SK-N-MC (cell line): ENCODE data around the gene CTRL.

Experiments used
- DNase-seq: peaks from one replicate; pipeline ENCODE4 v3.0.0-alpha.2; 2011; ENCODE audit warnings: low read depth, low spot score
- H3K27ac ChIP-seq: fragments of 200-600 bp; sonication (generic); 2 replicates; pipeline ENCODE4 v1.5.1; 2016; ENCODE audit warnings: mixed run types
- H3K36me3 ChIP-seq: fragments of 200-600 bp; sonication (generic); 2 replicates; pipeline ENCODE4 v1.6.1; 2017; ENCODE audit warnings: antibody characterized with exemption, low read length, mixed read lengths; ENCODE audit not compliant: insufficient read depth
- H3K4me3 ChIP-seq: fragments of 200-600 bp; sonication (generic); 2 replicates; pipeline ENCODE4 v1.5.1; 2016
- H3K9ac ChIP-seq: fragments of 200-600 bp; sonication (generic); 2 replicates; pipeline ENCODE4 v1.8.0; 2017; ENCODE audit warnings: mixed run types, mixed read lengths; ENCODE audit not compliant: insufficient read length
- H3K9me3 ChIP-seq: fragments of 200-600 bp; sonication (generic); 2 replicates; pipeline ENCODE4 v1.6.1; 2017; ENCODE audit warnings: low read depth, mild to moderate bottlenecking, antibody characterized with exemption, low read length, moderate library complexity, mixed read lengths
- EZH2 ChIP-seq: fragments of 200-600 bp; sonication (generic); IDR thresholded peaks from one replicate; pipeline ENCODE4 v1.6.1; 2017; ENCODE audit warnings: antibody characterized with exemption
- FOXP2 ChIP-seq: optimal IDR thresholded peaks from 2 replicates; pipeline ENCODE3; 2011; ENCODE audit warnings: mild to moderate bottlenecking, moderate library complexity; ENCODE audit not compliant: insufficient read depth; ENCODE audit errors: extremely low read length, control extremely low read depth
- POLR2AphosphoS5 ChIP-seq: IDR thresholded peaks from 2 replicates; pipeline ENCODE4 v1.6.1; 2012; ENCODE audit warnings: mild to moderate bottlenecking, low read depth, low read length, borderline replicate concordance

CTRL gene

GRCh38 chr16:67910158-67910557, 21.5 kb downstream of the CTRL start:
- TF ChIP-seq FOXP2 (no peak), POLR2AphosphoS5 (no peak), EZH2 (no peak)
- Histone ChIP-seq H3K36me3 (no peaks in the 10 kb centered on the region), H3K27ac (no peak overlapping the region), H3K9me3 (no peaks in the 10 kb centered on the region), H3K9ac (no peak overlapping the region), H3K4me3 (no peak overlapping the region)
- DNase-seq, result no peak

- Histone ChIP-seq H3K27ac (no peak overlapping the region), H3K4me3 (no peak overlapping the region), H3K9me3 (no peaks in the 10 kb centered on the region), H3K36me3 (no peaks in the 10 kb centered on the region), H3K9ac (no peak overlapping the region)
- no peak for DNase-seq
- TF ChIP-seq FOXP2 (no peak), POLR2AphosphoS5 (no peak), EZH2 (no peak)
Observed at GRCh38 chr16:67909056-67909742, 22.5 kb downstream of the CTRL start.

- Histone ChIP-seq H3K9me3 (no peaks in the 10 kb centered on the region), H3K36me3 (no peaks in the 10 kb centered on the region), H3K4me3 (no peak overlapping the region), H3K9ac (no peak overlapping the region), H3K27ac (no peak overlapping the region)
- no peak for DNase-seq
- TF ChIP-seq POLR2AphosphoS5 (no peak), EZH2 (no peak), FOXP2 (no peak)
Observed at GRCh38 chr16:67907397-67908180, 24.1 kb downstream of the CTRL start.

- no peak for DNase-seq
- no peaks in the 10 kb centered on the region for H3K36me3 ChIP-seq
- H3K9me3 ChIP-seq, result no peaks in the 10 kb centered on the region
- no peak overlapping the region for H3K4me3 ChIP-seq
- TF ChIP-seq POLR2AphosphoS5 (no peak), EZH2 (no peak), FOXP2 (no peak)
- no peak overlapping the region for H3K9ac ChIP-seq
- H3K27ac ChIP-seq, result no peak overlapping the region
Observed at GRCh38 chr16:67902831-67903230, 28.8 kb downstream of the CTRL start.

- no peaks in the 10 kb centered on the region for H3K9me3 ChIP-seq
- no peak for TF ChIP-seq EZH2
- TF ChIP-seq FOXP2, result no peak
- no peak for TF ChIP-seq POLR2AphosphoS5
- no peak for DNase-seq
- no peak overlapping the region for H3K4me3 ChIP-seq
- no peak overlapping the region for H3K9ac ChIP-seq
- no peak overlapping the region for H3K27ac ChIP-seq
- no peaks in the 10 kb centered on the region for H3K36me3 ChIP-seq
Observed at GRCh38 chr16:67901734-67902133, 29.9 kb downstream of the CTRL start.

- no peak overlapping the region for H3K4me3 ChIP-seq
- DNase-seq, result no peak
Observed at GRCh38 chr16:67897231-67897630, 34.4 kb downstream of the CTRL start.

GRCh38 chr16:67893743-67894399, 37.8 kb downstream of the CTRL start:
- Histone ChIP-seq H3K4me3 (peak overlapping the region; percentile 84), H3K27ac (no peak overlapping the region), H3K9ac (peak overlapping the region; percentile 89), H3K9me3 (no peaks in the 10 kb centered on the region), H3K36me3 (no peaks in the 10 kb centered on the region)
- TF ChIP-seq FOXP2 (no peak), POLR2AphosphoS5 (no peak), EZH2 (no peak)
- no peak for DNase-seq

More at GRCh38 chr16:67897231-67897630, 34.4 kb downstream of the CTRL start:
- Histone ChIP-seq H3K36me3 (no peaks in the 10 kb centered on the region), H3K9ac (no peak overlapping the region), H3K9me3 (no peaks in the 10 kb centered on the region), H3K27ac (no peak overlapping the region)
- TF ChIP-seq POLR2AphosphoS5 (no peak), EZH2 (no peak), FOXP2 (no peak)

GRCh38 chr16:67892899-67893742, 38.5 kb downstream of the CTRL start, which contains the start of gene PSKH1:
Gene PSKH1, plus strand, starts transcription at chr16:67893254. Its CDS starts 15,496 bp downstream, at chr16:67908750.
- H3K4me3 ChIP-seq, result peak within 1 kb of the TSS; percentile 84
- peak; percentile 26 for DNase-seq
- H3K27ac ChIP-seq, result no peak within 1 kb of the TSS
- no peaks in the 10 kb centered on the region for H3K9me3 ChIP-seq
- TF ChIP-seq EZH2, result no peak
- peak; percentile 60; the same call in 1 of the 2 replicates for TF ChIP-seq POLR2AphosphoS5
- no peak for TF ChIP-seq FOXP2
- H3K9ac ChIP-seq, result peak within 1 kb of the TSS; percentile 89
- no peaks in the 10 kb centered on the region for H3K36me3 ChIP-seq
